ENCODE measurements around the gene SAA1. TPM values are rescaled to one million over a fixed set of nuclear protein-coding genes. Genes with fewer than 3 reads are reported as not detected.

Gene SAA1
- polyA plus RNA-seq, 3 donors: not detected

DNA sequence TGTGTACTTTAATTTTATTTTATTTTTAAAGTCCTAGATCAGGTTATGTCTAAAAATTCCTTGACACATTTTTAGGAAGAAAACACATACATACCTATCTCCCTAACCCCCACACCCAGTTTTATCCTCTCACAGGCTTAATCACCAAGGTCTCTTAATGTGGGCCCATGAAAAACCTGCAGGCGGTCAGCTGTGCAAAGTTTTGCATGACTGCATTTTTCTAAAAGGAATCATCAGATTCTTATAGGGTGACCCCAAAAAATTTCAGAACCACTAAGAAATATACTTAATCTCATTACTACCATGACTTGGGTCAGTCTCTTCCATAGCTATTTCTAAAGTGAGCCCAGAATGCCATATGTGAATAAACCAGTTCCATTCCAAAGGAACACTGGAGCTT is 19.8 kb downstream of the SAA1 start:
- TF ChIP-seq, protein P1, sequence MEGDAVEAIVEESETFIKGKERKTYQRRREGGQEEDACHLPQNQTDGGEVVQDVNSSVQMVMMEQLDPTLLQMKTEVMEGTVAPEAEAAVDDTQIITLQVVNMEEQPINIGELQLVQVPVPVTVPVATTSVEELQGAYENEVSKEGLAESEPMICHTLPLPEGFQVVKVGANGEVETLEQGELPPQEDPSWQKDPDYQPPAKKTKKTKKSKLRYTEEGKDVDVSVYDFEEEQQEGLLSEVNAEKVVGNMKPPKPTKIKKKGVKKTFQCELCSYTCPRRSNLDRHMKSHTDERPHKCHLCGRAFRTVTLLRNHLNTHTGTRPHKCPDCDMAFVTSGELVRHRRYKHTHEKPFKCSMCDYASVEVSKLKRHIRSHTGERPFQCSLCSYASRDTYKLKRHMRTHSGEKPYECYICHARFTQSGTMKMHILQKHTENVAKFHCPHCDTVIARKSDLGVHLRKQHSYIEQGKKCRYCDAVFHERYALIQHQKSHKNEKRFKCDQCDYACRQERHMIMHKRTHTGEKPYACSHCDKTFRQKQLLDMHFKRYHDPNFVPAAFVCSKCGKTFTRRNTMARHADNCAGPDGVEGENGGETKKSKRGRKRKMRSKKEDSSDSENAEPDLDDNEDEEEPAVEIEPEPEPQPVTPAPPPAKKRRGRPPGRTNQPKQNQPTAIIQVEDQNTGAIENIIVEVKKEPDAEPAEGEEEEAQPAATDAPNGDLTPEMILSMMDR (IDR thresholded peaks at IDR 0.05): no peak
- H4K20me1 ChIP-seq (ENCODE audit: insufficient read depth, low read length): no peaks in the 10 kb centered on the region
- no peak overlapping the region for H3K4me3 ChIP-seq (replicated peaks in 1 of 3; ENCODE audit: low read depth in 2 of 3, low read length in 3 of 3)
- no peak for DNase-seq
- peaks cover 72 to 93% of the 10 kb centered on the region in 2 donors for H3K36me3 ChIP-seq (replicated peaks in 1 of 2; ENCODE audit: control insufficient read depth in 1 of 2, insufficient read depth in 2 of 2, low read length in 2 of 2)
- H3K27ac Mint-ChIP-seq: peak overlapping the region in 1 of 7 donors; percentile 75
- peaks cover 71 to 82% of the 10 kb centered on the region in 2 donors for H3K36me3 Mint-ChIP-seq
- H3K4me1 Mint-ChIP-seq: peaks cover 9% of the 10 kb centered on the region
- H3K9ac ChIP-seq (ENCODE audit: insufficient read depth, low read length, poor library complexity, severe bottlenecking): no peak overlapping the region
- no peaks in the 10 kb centered on the region for H3K27me3 Mint-ChIP-seq (ENCODE audit: low read depth in 3 of 3)
- no peaks in the 10 kb centered on the region for H3K9me3 ChIP-seq (replicated peaks in 1 of 2; ENCODE audit: control insufficient read depth in 1 of 2, insufficient read depth in 1 of 2, low read length in 2 of 2)
- H2AFZ ChIP-seq (ENCODE audit: insufficient read depth, low read depth, low read length, poor library complexity, severe bottlenecking): no peak overlapping the region
- H3K79me2 ChIP-seq (ENCODE audit: insufficient read depth, low read length): no peaks in the 10 kb centered on the region
- H3K27me3 ChIP-seq (ENCODE audit: control insufficient read depth in 2 of 2, insufficient read depth in 2 of 2, low read length in 2 of 2): no peaks in the 10 kb centered on the region
- intact Hi-C loops (cut with micrococcal nuclease): no loop called here
- H3K9me3 Mint-ChIP-seq: no peaks in the 10 kb centered on the region
- H3K4me2 ChIP-seq (replicated peaks; ENCODE audit: extremely low read depth, low read length, poor library complexity, severe bottlenecking): no peak overlapping the region
- H3K4me3 Mint-ChIP-seq: no peak overlapping the region
- no peak overlapping the region for H3K27ac ChIP-seq (ENCODE audit: low read depth in 1 of 2, low read length in 2 of 2)
- peaks cover 10 to 18% of the 10 kb centered on the region in 2 donors for H3K4me1 ChIP-seq (ENCODE audit: control insufficient read depth in 1 of 2, insufficient read depth in 2 of 2, low read length in 2 of 2)
- 100% methylated on average over 1 of the region's 1 CpG for WGBS (ENCODE audit: insufficient coverage)

- intact Hi-C loops (cut with micrococcal nuclease): no loop called here
- no peaks in the 10 kb centered on the region for H4K20me1 ChIP-seq (ENCODE audit: insufficient read depth, low read length)
- H3K4me1 Mint-ChIP-seq: no peaks in the 10 kb centered on the region
- H3K4me2 ChIP-seq (replicated peaks; ENCODE audit: extremely low read depth, low read length, poor library complexity, severe bottlenecking): no peak overlapping the region
- H3K36me3 Mint-ChIP-seq: peaks cover 83 to 90% of the 10 kb centered on the region in 2 donors
- H3K27me3 Mint-ChIP-seq (ENCODE audit: low read depth in 3 of 3): no peaks in the 10 kb centered on the region
- H2AFZ ChIP-seq (ENCODE audit: insufficient read depth, low read depth, low read length, poor library complexity, severe bottlenecking): no peak overlapping the region
- no peaks in the 10 kb centered on the region for H3K79me2 ChIP-seq (ENCODE audit: insufficient read depth, low read length)
- TF ChIP-seq, protein P1 (IDR thresholded peaks at IDR 0.05): no peak
- H3K4me3 ChIP-seq (replicated peaks in 1 of 3; ENCODE audit: low read depth in 2 of 3, low read length in 3 of 3): no peak overlapping the region
- no peaks in the 10 kb centered on the region for H3K9me3 ChIP-seq (replicated peaks in 1 of 2; ENCODE audit: control insufficient read depth in 1 of 2, insufficient read depth in 1 of 2, low read length in 2 of 2)
- no peak overlapping the region for H3K9ac ChIP-seq (ENCODE audit: insufficient read depth, low read length, poor library complexity, severe bottlenecking)
- peaks cover 94 to 98% of the 10 kb centered on the region in 2 donors for H3K36me3 ChIP-seq (replicated peaks in 1 of 2; ENCODE audit: control insufficient read depth in 1 of 2, insufficient read depth in 2 of 2, low read length in 2 of 2)
- DNase-seq: no peak
- WGBS (ENCODE audit: insufficient coverage): no CpG with 5 or more reads among the region's 4 CpGs
- H3K4me3 Mint-ChIP-seq: no peak overlapping the region
- no peaks in the 10 kb centered on the region for H3K27me3 ChIP-seq (ENCODE audit: control insufficient read depth in 2 of 2, insufficient read depth in 2 of 2, low read length in 2 of 2)
- no peaks in the 10 kb centered on the region for H3K9me3 Mint-ChIP-seq
- H3K27ac ChIP-seq (ENCODE audit: low read depth in 1 of 2, low read length in 2 of 2): no peak overlapping the region
- H3K27ac Mint-ChIP-seq: peak overlapping the region in 1 of 7 donors; percentile 47
- no peaks in the 10 kb centered on the region for H3K4me1 ChIP-seq (ENCODE audit: control insufficient read depth in 1 of 2, insufficient read depth in 2 of 2, low read length in 2 of 2)
Measured at GRCh38 chr11:18288911-18289310, 22.8 kb downstream of the SAA1 start.

All from CD14-positive monocyte (primary cell).